ENCODE measurements around the gene TSPEAR. TPM values are rescaled to one million over a fixed set of nuclear protein-coding genes. Genes with fewer than 3 reads are reported as not detected.

Gene TSPEAR
- total RNA-seq, 1 donor from 2014 or later: 0.34 TPM

DNA sequence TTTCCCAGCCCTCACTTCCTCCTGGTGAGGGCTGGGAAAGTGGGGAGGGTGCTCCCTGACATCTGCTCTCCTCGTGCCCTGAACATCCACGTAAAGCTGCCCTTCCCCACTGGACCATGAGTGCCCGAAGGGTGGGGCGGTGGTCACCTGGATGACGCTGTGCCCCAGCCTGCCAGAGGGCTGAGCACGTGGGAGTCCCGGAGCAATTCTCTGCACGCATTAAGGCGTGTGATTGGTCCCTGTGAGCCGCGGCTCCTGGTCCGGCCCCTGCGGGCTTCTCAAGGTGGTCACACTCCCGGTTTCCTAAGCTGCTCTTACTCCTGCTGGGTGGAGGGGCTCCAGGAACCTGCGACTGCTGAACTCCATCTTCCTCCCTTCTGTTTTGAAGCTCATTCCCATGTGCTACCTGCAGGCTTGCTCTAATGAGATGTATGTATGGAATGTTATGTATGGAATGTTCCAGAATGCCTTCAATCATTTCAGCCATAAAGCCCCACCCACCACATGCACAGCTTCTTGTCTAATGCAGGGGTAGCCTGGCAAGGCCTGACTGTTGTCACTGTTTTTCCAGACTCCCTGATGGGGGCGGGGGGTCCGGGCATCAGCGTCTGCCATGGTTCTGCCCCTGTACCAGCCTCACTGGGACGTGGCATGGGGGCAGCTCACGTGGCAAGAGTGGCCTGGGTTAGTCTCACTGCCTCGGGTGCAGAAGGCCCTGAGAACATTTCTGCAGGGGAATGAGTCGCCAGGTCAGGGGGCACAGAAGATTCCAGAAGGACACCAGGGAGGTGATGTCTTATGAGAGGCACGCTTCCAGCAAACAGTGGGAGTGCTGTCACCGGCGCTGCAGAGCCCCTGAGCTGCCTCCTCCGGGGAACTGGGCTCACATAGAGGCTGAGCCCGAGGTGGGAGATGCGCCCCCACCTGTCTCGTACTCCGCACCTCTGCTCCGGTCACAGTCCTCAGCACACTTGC, 190.8 kb downstream of the TSPEAR start:
- TF ChIP-seq, protein P1, sequence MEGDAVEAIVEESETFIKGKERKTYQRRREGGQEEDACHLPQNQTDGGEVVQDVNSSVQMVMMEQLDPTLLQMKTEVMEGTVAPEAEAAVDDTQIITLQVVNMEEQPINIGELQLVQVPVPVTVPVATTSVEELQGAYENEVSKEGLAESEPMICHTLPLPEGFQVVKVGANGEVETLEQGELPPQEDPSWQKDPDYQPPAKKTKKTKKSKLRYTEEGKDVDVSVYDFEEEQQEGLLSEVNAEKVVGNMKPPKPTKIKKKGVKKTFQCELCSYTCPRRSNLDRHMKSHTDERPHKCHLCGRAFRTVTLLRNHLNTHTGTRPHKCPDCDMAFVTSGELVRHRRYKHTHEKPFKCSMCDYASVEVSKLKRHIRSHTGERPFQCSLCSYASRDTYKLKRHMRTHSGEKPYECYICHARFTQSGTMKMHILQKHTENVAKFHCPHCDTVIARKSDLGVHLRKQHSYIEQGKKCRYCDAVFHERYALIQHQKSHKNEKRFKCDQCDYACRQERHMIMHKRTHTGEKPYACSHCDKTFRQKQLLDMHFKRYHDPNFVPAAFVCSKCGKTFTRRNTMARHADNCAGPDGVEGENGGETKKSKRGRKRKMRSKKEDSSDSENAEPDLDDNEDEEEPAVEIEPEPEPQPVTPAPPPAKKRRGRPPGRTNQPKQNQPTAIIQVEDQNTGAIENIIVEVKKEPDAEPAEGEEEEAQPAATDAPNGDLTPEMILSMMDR (conservative IDR thresholded peaks at IDR 0.05): no peak
- Mint-ChIP-seq H3K4me3 (no peak overlapping the region), H3K4me1 (ENCODE audit: unreplicated experiment) (no peaks in the 10 kb centered on the region), H3K9me3 (peaks cover 5% of the 10 kb centered on the region), H3K36me3 (no peaks in the 10 kb centered on the region), H3K27me3 (no peaks in the 10 kb centered on the region), H3K27ac (no peak overlapping the region)
- DNase-seq (ENCODE audit: extremely low spot score, unreplicated experiment): no peak

DNA sequence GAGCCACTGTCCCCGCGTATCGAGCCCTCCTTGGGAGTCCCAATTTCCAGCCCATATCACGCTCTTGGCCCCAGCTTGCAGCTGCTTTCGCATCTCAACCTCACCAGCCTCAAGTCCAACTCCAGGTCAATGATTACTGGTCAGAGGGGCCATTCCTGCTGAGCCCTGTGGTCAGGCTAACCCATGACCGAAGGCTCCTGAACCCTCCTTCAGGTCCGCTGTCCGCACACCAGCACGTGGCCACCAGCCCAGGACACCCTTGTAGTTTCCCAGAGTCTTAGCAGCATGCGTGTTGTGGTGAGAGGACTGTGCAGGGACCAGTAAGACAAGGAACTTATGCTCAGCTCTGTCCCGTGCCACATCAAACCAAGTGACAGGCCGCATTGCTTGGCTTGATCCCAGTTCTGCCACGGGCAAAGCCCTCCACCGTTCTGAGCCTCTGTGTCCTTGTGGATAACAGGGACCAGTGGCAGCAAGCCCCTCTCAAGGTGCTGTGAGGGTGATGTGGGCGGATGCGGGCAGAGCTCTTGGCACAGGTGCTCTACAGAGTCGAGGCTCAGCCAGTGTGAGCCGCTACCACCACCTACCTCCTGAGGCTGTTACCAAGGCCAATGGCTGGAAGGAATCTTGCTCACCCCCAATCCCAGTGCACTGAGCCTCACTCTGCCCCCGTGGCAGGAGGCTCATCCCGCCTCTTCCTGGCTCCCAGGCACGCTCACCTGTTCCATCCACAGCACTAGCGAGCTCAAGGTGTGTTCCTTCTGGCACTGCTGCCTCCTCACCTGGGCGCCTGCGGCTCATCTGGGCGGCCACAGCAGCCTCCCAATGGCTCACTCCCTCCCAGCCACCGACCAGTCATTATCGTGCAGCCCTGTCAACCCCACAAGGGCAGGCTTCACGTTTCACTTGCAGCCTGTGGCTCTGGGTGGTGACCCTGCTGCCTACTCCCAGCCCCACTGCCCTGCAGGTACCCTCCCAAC, 191.7 kb downstream of the TSPEAR start:
- no peak for DNase-seq (ENCODE audit: extremely low spot score, unreplicated experiment)
- Mint-ChIP-seq H3K4me1 (ENCODE audit: unreplicated experiment) (no peaks in the 10 kb centered on the region), H3K9me3 (peaks cover 5% of the 10 kb centered on the region), H3K27ac (no peak overlapping the region), H3K4me3 (no peak overlapping the region), H3K27me3 (no peaks in the 10 kb centered on the region), H3K36me3 (no peaks in the 10 kb centered on the region)
- TF ChIP-seq, protein P1 (conservative IDR thresholded peaks at IDR 0.05): no peak

DNA sequence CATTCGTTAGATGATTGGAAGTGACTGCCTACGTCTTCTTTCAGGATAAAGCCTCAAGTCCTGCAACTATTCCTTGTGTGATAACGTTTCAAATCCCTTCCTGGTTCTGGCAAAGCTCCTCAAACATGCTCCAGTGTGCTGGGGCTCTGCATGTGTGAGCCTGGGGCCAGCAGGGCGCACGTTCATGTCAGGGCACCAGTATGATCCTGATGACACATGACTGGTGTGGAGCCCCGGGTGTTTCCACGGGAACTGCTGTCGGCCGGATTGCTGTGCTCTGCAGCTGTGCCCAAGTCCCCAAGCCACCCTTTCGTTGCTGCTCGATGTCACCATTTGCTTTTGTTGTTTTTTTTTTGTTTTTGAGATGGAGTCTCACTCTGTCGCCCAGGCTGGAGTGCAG, 192.7 kb downstream of the TSPEAR start:
- TF ChIP-seq, protein P1 (conservative IDR thresholded peaks at IDR 0.05): no peak
- peaks cover 5% of the 10 kb centered on the region for H3K9me3 Mint-ChIP-seq
- no peak overlapping the region for H3K27ac Mint-ChIP-seq
- H3K4me1 Mint-ChIP-seq (ENCODE audit: unreplicated experiment): no peaks in the 10 kb centered on the region
- no peak overlapping the region for H3K4me3 Mint-ChIP-seq
- DNase-seq (ENCODE audit: extremely low spot score, unreplicated experiment): no peak
- no peaks in the 10 kb centered on the region for H3K27me3 Mint-ChIP-seq
- H3K36me3 Mint-ChIP-seq: no peaks in the 10 kb centered on the region

DNA sequence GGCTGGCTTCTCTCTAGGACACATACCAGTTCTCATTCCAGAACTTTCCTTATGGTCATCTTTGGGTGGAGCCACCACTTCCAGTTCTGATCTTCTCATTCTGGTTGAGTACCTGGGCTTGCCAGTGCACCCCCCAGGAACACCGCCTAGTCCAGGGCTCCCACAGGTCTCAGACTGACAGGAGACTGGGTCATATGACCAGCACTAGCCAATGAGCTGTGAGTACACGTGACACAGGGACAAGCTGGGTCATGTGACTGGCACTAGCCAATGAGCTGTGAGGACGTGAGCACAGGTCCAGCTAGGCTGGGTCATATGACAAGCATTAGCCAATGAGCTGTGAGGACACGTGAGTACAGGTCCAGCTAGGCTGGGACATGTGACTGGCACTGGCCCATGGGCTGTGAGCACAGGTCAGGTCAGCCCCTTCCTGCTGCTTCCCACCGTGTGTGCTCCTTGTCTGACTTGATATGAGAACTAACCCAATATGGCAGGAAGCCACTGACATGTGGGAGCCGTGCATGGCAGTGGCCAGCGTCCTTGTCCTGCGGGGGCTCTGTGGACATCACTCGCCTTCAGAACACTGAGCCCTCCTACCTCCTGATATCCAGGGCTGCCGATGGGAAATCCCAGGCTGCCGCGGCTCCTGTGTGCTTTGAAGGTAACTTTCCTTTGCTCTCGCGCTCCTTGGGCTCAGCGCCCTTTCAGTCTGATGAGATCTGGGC, 194.0 kb downstream of the TSPEAR start:
- no peak for DNase-seq (ENCODE audit: extremely low spot score, unreplicated experiment)
- H3K9me3 Mint-ChIP-seq: peaks cover 5% of the 10 kb centered on the region
- TF ChIP-seq, protein P1 (conservative IDR thresholded peaks at IDR 0.05): no peak
- H3K4me3 Mint-ChIP-seq: no peak overlapping the region
- H3K27ac Mint-ChIP-seq: no peak overlapping the region
- no peaks in the 10 kb centered on the region for H3K27me3 Mint-ChIP-seq
- H3K36me3 Mint-ChIP-seq: no peaks in the 10 kb centered on the region
- H3K4me1 Mint-ChIP-seq (ENCODE audit: unreplicated experiment): no peaks in the 10 kb centered on the region

DNA sequence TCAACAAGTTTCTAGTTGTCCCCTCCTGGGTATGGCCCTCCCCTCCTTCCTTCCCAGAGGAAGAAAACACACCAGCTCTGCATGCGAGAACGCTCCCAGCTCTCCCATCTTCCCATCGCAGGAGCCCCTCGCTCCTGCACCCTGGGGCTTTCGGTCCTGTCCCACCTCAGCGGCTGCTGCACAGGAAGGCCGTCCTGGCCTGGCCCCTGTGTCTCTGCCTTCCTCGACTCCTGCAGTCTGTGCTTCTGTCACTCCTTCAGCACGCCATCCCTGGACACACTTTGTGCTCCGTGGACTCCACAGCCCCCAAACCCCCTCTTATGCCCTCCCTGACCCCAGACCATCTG, 194.6 kb downstream of the TSPEAR start:
- DNase-seq (ENCODE audit: extremely low spot score, unreplicated experiment): no peak
- H3K4me3 Mint-ChIP-seq: no peak overlapping the region
- no peaks in the 10 kb centered on the region for H3K36me3 Mint-ChIP-seq
- no peak overlapping the region for H3K27ac Mint-ChIP-seq
- no peaks in the 10 kb centered on the region for H3K27me3 Mint-ChIP-seq
- no peaks in the 10 kb centered on the region for H3K4me1 Mint-ChIP-seq (ENCODE audit: unreplicated experiment)
- peaks cover 5% of the 10 kb centered on the region for H3K9me3 Mint-ChIP-seq
- TF ChIP-seq, protein P1 (conservative IDR thresholded peaks at IDR 0.05): no peak

Measured in type B pancreatic cell (in vitro differentiated cells).